GM12801 (cell line): Measurements from ENCODE around the gene PDIA6.

Source experiments
- TF ChIP-seq, protein P1 (sequence below): IDR thresholded peaks from one replicate; pipeline ENCODE4 v1.5.1; 2011; ENCODE audit warnings: control low read depth; ENCODE audit not compliant: insufficient read length; ENCODE audit errors: extremely low read depth

PDIA6 gene

DNA sequence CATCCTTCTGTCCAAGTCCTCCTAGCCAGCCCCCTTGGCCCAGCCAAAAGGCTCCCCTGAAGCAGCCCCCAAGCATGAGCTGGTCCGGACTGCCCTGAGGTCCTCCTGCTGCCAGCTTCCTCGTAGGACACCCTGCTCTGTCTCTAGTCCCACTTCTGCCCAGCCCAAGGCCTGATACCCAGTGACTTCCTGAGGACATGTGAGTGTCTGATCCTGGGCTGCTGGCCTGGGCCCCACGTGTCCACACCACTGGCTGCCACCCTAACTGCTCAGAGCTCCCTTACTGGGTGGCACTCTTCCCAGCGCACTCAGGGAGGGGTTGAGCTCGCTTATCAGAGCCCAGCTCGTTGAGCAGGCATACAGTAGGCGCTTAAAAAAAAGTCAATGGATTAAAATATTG lies 34.4 kb upstream of the PDIA6 start:
- TF ChIP-seq, protein P1, sequence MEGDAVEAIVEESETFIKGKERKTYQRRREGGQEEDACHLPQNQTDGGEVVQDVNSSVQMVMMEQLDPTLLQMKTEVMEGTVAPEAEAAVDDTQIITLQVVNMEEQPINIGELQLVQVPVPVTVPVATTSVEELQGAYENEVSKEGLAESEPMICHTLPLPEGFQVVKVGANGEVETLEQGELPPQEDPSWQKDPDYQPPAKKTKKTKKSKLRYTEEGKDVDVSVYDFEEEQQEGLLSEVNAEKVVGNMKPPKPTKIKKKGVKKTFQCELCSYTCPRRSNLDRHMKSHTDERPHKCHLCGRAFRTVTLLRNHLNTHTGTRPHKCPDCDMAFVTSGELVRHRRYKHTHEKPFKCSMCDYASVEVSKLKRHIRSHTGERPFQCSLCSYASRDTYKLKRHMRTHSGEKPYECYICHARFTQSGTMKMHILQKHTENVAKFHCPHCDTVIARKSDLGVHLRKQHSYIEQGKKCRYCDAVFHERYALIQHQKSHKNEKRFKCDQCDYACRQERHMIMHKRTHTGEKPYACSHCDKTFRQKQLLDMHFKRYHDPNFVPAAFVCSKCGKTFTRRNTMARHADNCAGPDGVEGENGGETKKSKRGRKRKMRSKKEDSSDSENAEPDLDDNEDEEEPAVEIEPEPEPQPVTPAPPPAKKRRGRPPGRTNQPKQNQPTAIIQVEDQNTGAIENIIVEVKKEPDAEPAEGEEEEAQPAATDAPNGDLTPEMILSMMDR = no peak

DNA sequence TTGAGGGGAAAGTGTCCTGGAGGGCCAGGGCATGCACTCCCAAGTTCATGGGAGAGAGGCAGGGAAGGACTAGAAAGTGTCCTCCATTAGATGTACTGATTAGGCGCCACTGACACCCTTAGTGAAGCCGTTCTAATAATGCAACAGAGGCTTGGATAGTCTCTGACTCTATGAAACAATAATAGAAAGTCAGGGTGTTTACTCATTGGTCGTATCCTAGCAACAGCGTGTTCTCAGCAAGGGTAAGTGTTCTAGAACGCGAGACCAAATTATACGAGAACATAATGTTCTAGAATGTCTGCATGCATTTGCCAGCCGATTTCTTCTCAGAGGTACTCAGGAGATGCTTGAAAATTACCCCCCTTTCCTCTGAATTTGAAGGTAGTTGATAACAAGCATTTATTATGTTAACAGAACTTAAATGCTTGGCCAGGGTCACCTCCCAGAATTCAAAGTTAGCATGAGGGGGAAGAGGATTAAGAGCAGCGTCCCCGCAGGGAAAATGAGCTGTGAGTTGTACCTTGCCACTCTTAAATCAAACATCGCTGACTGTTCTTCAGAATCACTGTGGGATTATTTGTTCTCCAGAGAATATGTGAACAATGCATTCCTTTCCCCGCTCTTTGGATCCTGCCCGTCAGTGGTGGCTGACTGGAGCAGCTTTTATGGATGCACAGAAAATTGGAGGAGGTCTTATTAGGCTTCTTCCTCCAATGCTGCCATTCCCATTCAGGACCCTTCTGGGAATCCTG lies 33.7 kb upstream of the PDIA6 start:
- TF ChIP-seq, protein P1 = no peak

DNA sequence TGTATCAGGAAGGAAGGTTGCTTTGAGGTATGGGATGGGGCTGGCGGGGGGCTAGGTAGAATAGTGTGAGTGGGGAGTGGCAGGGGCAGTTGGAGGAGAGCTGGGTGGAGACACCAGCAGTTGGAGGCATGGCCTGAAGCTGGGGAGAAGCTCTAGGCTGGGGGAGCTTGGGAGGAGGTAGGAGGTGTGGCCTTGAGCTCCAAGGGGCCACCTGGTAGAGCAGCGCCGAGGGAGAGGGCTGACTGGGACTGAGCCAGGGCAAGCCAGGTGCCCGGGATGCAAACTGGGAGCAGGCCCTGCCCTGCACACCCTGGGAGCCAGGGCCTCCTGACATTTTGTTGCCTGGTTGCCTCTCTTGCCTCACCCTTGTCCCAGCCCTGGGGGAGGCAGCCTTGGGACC lies 33.1 kb upstream of the PDIA6 start:
- TF ChIP-seq, protein P1 = no peak

DNA sequence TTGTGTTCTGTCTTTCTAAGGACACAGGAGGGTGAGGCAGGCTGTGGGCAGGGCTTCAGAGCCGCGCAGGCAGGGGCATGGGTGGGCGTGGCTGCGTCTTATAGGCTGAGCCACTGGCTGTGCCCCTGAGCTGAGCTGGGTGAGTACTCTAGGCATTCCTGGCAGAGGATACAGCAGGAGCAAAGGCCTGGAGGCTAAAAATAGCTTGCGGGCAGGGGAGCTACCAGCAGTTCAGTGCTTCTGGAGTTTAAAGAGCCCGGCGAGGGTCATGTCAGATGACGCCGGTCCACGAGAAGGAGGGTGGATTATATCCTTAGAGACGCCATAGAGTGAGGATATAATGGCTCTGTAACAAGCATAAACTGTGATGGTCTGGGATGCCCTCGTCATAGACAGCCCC lies 31.5 kb upstream of the PDIA6 start:
- TF ChIP-seq, protein P1 = no peak

DNA sequence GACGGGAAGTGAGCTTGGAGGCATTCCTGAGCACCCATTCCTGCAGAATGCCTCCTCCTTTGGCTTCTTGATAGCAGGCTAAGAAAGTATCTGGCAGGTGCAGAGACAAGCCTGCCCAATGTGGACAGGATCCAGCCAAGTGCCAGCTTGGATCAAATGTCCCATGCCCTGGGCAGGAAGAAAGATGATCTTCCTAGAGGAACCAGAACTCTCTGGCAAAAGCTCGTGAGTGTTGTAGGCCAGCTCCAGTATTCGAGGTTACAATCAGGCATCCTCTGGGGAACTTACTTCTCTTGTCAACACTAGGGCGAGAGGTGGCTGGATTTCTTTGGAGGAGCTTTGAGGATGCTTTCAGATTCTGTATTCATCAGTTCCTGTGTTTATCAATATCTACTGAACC lies 29.9 kb upstream of the PDIA6 start:
- TF ChIP-seq, protein P1 = no peak

DNA sequence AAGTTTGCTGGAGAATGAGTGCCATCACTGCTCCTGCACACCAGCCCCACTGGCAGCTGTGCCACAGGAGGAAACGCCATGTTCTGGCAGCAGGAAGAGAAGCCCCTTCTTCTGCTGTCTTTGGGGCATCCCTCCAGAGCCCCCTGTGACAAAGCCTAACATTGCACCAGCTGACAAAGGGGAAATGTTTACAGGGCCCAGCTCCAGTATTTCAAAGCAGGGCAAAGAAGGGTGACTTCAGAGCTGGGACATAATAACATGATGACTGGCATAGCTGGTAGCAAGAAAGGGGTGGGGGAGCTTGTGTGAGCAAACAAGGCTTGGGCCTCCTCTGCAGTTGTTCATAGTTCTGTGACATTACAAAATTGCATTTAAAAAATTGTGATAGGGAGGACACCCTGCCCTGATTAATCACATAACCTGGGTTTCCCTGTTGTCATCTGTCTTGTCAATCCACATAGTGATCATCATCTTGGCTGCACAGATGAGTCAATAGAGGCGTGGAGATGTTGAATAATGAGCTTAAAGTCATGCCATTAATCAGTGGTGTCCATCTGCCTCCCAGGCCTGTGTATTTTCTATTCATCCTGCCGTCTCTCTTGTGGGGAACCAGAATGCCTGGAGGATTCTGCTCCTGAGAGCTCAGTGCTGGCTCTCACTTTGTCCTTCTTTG lies 29.1 kb upstream of the PDIA6 start:
- TF ChIP-seq, protein P1 = no peak

DNA sequence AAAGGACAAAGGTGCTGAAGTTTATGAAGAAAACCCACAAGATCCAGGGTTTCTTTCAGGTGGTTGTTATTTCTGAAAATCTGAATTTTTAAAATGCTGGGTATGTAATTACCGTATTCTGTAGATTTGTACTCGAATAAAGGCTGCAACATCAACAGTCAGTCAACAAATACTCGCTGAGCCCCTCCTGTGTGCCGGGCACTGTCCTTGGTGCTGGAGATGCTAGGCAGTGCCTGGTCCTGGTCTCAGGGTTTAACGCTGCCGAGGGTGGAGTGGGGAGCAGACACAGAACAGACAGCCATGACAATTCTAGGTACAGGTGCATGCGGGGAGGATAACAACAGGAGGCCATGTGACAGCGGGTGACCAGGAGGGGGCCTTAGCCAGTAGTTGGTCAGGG lies 27.2 kb upstream of the PDIA6 start:
- TF ChIP-seq, protein P1 = no peak
